Activated CD4-positive, CD25-positive, alpha-beta regulatory T cell treated with anti-CD3 and anti-CD28 coated beads, Interleukin-2, amount 50 U/mL, for 24 hours (primary cell): ENCODE results near the gene ELOB.

Experiments used
- ATAC-seq, 2 donors: fragments of 150-1000 bp; cut with Tn5 transposase; one replicate each; pipeline ENCODE4 v1.10.0; 2021; ENCODE audit warnings: mild to moderate bottlenecking in 1 of 2, moderate library complexity in 1 of 2

ELOB gene

DNA sequence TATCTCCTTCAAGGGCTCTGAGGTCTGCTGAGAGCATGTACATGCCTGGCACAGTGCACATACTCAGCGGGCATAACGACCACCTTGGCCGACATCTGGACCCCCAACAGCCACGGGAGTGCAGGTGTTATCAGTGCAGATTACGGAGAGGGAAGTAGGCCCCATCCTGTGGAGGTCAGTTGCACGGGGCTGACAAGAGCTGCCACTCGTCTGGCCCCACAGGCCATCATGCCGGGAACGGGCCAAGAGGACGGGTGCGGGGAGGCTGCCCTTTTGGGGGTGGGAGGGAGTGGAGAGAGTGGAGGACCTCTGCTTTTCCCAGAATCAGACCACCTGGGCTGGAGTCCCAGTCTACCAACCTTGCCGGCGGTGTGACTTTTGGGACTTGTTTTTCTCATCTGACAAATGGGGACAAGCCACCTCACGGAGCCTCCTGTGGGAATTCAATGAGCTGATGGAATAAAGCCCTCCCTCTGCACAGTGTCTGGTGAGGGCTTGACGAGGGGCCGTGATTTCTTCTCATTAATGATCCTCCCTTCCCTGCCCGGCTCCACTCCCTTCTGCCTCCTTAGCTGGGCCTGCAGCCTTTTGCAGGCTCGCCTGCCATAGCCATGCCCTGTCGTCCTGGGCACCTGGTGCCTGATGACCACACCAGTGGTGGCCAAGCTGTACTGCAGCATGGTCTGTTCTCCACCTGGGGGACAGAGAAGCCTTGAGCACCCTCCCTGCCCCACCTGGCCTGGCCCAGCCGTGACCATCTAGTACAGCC, 5.7 kb upstream of the ELOB start:
- no peak for ATAC-seq

DNA sequence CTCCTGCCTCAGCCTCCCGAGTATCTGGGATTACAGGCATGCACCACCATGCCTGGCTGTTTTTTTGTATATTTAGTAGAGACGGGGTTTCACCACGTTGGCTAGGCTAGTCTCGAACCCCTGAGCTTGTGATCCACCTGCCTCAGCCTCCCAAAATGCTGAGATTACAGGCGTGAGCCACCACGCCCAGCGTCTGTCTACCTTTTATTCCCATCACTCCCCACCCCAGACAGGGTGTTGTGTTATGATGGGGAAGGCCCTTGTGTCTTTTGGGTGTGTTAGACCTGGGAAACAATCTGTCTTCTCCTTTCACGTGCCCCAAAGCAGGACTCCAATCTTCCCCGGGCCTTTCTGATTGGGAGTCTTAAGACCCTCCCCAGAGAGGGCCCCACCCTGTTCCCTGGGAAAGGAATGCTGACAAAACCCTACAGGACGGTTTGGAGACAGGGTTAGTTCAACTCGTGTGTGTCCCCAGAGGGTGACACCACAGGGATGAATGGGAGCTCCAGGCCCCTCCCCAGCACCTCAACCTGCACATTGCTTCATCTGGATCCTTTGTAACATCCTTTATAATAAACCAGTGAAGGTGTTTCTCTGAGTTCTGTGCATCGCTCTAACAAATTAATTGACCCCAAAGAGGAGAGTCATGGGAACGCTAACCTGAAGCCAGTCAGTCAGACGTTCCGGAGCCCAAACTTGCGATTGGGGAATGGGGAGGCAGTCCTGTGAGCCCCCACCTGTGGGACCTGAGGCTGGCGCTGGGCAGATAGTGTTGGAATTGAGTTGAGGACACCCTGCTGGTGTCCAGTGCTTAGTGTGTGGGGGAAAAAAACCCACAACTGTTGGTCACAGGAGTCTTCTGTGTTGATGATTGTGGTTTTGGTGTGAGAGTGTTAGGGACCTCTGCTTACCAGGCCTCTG, 3.2 kb upstream of the ELOB start:
- no peak for ATAC-seq

DNA sequence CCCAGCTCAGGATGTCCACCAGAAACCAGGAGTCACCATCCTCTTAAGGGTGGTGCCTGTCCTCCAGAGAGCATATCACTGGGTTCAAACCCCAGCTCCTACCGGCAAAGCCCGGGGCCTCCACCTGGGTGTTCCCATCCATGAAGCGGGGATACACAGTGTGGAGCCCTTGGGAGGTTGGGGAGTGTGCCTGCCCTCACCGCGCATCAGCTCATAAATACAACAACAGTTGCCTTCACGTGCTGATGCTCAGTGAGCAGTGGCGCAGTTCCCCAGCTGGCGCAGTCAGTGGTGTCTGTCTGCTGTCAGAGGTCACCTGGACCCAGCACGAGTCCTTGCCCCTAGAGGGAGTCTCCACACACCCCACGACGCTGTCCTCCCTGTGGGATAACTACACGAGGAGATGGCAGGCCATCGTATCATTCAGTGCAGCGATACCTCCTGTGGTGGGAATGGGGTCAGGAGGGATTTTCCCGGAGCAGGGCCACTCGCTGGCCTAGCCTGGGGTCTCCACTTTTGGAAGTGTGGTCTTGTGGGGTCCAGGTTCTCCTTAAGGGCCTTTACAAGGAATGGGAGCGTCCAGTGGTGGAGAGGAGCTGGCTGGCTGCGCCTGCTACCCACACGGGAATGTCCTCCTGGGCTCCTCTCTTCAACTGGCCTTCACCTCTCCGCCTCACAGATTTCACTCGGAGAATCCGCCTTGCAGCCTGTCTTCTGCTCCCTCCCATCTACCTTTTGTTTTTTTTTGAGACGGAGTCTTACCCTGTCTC, 2.3 kb upstream of the ELOB start:
- ATAC-seq = no peak

DNA sequence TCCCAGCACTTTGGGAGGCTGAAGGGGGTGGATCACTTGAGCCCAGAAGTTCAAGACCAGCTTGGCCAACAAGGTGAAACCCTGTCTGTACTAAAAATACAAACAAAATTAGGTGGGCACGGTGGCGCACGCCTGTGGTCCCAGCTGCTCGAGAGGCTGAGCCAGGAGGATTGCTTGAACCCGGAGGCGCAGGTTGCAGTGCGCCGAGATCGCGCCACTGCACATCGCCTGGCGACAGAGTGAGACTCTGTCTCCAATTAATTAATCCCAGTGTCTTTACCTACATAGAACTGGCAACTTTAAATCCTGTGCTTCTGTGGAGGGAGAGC, 1.5 kb upstream of the ELOB start:
- ATAC-seq = no peak

DNA sequence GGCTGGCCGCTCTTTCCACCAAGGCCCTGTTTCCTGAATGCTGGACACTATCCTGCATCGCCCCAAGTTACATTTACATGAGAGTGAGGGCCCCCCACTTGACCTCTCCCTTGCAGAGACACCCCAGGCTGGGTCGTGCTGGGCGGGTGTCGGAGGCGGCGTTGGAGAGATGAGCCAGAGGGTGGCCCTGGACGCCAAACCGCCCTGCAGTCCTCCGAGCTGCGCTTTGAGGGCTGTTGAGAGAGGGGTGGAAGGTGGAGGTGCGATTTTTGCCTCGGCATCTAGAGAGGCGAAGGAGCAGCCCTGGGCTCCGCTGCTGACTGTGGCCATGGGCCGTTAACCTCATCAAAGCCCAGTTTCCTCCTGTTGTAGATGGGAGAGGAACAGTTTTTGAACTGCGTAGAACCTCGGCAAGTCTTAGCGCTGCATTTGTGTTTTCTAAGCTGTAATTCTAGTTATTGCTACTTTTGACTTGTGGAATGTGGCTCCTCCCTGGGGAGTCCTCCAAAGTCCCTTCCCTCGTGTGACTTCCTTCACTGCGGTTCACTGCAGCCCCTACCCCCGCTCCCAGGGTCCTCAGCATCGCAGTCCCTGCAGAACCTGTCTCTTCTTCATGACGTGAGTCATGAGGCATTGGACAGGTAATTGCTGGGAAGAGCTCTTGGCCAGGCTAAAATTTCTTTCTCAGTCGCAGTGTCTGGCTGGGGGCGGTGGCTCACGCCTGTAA, 986 bp upstream of the ELOB start:
- ATAC-seq = peak; percentile 8 to 12

DNA sequence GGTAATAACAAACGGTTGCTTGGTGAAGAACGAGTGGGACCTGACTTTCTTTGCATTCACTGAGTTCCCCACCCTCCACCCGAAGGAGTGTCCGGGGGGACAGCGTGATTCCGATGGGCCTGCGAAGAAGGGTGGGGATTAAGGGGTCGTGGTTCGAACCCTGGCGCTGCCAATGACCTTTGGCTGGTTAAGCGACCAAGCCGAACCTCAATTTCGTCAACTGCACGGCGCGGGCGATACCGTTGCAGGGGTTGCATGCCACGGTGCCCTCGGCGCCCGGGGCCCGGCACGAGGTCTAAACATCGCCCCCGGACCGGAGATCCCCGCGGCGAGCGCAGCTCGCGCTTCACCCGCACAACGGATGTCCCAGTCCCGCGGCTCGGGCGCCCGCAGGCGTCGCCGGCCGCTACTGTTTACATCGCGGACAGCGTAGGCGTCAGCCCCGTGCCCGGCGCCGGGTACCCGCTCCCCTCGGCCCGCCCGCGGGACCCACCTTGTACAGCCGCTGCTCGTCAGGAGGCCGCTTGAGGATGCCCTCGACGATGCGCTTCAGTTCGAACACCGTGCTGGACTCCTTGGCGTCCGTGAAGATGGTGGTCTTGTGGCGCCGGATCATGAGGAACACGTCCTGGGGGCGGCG, 460 bp downstream of the ELOB start:
- peak; percentile 20 to 27 for ATAC-seq

DNA sequence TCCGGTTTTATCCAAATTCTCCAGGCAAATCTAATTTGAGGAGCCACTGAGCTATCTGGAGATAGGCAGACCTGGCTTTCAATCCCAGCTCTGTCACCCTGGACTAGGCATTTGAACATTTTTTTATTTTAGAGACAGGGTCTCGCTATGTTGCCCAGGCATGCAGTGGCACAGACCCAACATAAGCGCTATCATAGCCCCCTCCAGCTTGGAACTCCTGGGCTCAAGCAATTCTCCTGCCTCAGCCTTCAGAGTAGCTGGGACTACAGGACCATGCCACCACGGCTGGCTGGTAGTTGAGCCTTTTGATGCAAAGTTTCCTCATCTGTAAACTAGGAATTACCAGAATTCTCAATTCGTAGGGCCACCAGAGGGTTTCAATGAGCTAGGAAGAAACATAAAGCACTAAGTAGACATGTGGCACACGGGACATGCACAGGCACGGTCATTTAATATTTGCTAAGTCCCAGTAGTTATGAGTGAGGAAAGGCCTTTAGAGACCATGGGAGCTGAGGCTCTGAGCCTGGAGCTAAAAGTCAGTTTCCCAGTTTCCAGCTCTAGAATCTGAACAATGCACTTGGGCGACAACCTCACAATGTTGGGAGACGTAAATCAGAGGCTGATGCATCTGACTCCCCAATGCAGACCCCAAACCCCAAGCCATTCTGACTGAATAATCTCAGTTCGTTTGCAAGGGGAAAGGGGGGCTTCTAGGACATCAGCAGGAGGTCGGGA, 1.1 kb downstream of the ELOB start:
- no peak for ATAC-seq

DNA sequence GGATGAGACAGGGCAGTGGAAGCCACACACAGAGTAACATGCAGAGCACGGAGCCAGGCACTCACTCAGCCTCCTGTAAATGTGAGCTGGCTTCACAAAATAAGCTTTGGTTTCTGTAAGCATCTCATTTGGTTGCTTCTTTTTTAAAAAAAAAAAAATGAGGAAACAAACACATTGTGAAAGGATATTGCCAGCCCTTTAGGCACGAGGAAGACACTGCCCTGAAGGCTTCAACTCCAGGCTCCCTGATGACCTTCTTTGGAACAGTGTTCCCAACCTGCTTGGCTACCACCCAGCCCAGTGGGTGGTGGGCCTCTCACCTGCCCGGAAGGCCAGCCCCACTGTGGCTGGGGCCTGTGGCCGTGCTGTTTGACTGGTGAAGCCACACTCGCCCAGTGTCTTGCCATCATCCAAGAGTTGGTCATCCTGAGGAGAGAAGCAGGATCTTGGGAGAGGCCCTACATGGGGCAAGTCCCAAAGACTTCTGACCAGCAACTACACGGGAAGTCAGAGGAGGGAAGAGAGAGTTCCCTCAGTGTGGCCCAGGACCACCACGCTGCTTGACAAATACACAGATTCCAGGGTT, 1.9 kb downstream of the ELOB start:
- ATAC-seq = no peak

DNA sequence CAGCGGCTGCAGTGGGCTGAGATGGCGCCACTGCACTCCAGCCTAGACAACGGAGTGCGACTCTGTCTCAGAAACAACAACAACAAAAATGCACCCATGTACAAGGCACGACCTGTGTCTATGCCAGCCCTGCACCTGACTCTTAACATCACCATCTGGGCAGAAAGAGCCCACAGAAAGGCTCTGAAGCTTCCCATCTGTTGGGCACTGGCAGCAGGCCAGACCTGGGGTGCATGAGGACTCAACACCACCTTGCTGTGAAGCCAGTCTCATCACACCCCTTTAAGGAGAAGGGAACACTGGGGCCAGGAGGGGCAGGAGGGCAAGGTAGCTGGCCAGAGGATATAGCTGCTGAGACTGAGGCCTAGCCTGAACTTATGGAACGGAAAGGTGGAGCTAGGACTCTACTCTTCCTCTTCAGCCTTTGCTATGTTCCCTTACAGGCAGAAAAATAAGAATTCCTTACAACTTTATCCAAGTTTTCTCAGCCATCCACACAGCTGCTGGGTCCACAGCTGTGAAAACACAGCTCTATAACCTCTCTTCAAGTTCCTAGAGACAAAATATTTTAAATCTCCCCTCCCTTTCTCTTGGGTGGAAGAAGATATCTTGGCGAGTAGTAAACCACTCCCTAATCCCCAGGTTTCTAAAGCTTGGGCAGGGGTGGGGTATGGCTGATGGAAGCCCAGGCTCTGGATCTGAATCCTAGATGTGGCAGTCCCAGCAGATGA, 2.8 kb downstream of the ELOB start:
- no peak for ATAC-seq

DNA sequence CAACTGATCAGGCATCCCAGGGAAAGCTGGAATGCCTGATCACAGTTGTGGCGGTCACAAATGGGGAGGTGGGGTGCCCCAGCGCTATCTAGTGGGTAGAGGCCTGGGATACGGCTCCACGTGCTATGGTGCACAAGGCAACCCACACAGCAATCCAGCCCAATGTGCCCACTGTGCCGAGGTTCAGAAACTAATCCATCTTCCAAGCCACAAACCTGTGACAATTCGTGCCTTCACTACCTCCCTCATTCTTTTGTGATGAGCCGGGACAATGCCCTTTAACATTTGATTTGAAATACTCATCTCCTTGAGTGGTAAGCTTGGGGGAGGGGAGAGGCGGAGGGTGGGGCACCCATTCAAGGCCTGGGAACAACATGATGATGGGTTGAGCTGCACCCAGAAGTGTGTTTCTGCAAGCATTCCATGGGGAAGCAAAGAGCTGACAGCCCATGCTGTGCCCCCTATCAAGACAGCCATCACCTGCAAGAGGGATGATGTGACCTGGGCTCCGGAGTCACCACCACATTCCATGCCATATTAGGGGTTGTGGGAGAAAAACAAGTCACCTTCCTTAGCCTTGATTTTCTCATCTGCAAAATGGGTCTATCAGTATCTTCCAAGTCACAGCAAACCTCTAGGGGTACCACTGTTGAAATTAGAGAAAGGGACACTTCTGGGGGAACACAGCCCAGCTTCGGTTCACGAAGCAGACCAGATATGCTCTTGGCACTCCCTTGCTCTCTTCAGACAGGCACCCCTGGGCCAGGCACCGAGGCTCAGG, 3.7 kb downstream of the ELOB start:
- ATAC-seq = no peak

DNA sequence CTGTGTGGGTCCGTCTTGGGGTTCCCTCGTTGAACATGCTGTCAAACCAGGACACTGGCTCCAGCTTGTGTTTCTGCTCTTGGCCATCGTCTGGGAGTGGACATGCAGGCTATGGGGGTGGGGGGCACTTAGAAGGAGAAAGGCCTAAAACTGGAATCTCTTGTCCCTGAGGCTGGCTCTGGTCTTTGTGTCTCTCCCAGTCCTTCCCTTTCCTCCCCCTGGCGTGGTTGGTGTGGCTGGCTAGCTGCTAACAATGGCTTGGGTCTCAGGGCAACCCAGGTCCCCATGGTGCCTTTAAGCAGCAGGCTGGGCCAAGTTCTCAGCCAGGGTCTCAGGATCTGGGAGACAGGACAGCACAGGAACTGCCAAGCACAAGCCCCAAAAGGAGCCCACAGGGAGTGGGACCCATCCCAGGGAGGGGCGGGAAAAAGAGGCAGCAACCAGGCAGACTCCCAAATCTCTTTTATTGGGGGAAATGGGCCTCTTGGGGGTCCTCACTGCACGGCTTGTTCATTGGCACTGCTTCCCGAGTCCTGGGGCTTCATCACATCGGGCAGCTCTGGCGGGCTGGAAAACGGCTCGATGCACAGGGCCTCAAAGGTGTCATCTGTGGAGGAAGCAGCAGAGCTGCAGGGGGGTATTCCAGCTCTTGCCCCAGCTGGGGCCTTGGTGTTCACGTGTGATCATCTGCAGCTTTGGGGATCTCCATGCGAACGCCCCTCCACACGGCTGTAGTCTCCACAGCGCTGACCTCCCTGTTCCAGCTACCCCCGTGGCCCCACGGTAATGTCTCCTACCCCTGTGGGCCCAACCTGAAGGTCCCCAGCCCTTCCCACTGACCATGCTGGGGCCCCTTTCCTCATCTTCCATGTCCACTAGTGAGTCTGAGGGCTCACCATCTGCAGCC, 5.3 kb downstream of the ELOB start:
- ATAC-seq = no peak

DNA sequence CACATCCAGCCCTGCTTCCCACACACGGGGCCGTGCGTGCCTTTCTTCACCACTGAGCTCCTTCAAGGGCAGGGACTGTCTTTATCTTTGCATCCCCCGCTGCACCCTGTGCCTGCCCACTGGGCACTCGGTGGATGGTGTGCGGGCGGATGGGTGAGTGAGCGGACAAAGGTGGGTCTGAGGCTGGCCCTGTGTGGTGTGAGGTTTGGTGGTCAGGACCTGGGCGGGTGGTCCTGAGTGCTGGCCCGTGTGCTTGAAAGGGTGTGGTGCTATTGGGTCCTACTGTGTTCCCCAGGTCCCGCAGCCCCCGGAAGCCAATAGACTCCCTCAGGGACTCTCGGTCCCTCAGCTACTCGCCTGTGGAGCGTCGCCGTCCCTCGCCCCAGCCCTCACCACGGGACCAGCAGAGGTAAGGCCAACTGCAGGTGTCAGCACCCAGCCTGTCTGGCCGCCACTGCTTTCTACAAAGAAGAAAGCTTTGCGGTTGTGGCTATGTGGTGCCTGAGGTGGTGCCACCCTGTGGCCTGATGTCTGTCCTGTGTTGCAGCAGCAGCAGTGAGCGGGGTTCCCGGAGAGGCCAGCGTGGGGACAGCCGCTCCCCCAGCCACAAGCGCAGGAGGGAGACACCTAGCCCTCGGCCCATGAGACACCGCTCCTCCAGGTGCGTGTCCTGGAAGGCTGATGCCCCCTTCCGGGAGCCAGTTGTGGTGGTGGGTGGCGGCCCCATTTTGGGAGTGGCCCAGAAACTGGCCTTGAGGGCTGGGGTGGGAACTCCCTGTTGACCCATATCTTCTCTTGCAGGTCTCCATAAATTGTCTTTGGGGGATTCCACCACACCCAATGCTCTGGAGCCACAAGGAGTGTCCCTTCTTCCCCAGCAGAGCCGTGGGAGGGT, 6.8 kb downstream of the ELOB start:
- no peak for ATAC-seq

DNA sequence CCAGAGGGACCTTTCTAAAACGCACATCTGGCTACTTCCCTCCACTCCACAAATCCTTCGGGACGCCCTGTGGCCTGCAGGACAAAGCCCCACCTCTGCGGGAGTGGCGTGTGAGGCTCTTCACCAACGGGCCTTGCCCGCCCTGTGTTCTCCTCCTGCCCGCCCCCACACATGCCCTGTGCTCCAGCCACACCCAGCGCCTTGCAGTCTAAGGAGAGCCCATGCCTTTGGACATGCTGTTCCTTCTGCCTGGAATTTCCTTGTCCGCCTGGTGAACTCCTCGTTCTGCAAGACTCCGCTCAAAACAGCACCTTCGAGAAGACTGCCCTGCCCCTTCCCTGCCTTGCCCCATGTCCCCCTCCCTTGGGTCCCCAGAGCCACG, 7.4 kb downstream of the ELOB start:
- ATAC-seq = no peak

DNA sequence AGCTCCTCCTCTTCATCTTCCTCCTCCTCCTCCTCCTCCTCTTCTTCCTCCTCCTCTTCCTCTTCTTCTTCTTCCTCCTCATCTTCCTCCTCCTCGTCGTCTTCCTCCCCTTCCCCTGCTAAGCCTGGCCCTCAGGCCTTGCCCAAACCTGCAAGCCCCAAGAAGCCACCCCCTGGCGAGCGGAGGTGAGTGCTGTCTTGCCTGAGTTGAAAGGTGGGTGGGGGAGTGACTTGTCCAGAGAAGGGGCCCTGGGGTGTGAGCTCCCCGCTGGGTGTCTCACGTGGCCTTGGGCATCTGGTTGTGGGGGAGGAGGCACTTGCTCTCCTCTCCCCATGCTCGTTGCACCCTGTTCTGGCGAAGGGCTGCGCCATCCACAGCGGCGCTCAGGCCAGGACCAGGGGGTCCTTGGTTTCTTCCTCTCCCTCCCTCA, 8.0 kb downstream of the ELOB start:
- ATAC-seq = no peak

DNA sequence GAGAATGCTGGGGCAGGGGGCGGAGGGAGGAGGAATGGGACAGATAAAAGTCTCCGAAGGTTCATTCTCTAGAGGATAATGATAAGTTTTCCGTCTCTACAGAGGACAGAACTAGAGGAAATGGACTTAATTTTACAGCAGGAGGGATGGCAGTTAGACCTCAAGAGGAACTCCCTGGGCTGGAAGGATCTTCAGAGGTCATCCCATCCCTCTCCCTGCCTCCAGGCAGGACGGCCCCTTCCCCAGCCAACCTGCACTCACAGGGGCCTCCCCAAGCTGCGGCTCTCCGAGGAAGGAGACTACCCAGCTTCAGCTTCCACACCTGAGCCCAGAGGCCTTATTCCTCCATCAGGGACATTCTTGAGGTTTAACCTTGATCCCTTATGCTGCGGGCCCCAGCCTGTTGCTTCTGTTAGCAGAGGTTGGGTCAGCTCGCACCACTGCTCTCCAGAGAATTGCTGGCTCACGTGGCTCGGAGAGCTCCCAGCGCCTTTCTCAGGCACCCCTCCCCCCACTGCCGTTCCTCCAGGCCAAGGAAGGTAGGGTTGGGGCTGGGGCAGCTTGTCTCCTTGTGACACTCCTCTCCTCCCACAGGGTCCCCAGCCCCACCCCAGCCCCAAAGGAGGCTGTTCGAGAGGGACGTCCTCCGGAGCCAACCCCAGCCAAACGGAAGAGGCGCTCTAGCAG, 8.5 kb downstream of the ELOB start:
- ATAC-seq = no peak

DNA sequence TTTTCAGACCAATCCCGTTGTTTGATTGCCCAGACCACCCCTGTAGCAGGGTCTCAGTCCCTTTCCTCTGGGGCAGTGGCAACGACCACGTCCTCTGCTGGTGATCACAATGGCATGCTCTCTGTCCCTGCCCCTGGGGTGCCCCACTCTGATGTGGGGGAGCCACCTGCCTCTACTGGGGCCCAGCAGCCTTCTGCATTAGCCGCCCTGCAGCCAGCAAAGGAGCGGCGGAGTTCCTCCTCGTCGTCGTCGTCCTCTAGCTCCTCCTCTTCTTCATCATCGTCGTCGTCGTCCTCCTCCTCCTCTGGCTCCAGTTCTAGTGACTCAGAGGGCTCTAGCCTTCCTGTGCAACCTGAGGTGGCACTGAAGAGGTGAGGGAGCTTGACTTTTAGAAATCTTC, 9.2 kb downstream of the ELOB start:
- no peak for ATAC-seq
